Peyer's patch (tissue), 4 donors: ENCODE results near the gene CEP128. TPM values are rescaled to one million over a fixed set of nuclear protein-coding genes. Genes with fewer than 3 reads are reported as not detected.

Experiments used
- DNase-seq, 3 donors: peaks; one replicate each; pipeline ENCODE4 v3.0.0-alpha.2; 2017 to 2019
- H3K27ac ChIP-seq, 4 donors: fragments of 200-600 bp; sonication (generic); one replicate each; pipeline ENCODE4 v1.5.1; 2016 to 2019
- H3K27me3 ChIP-seq, 2 donors: fragments of 200-600 bp; sonication (generic); one replicate each; pipeline ENCODE4 v1.5.1; 2019
- H3K36me3 ChIP-seq, 3 donors: fragments of 200-600 bp; sonication (generic); one replicate each; pipeline ENCODE4 v1.5.1; 2016 to 2019
- H3K4me1 ChIP-seq, 4 donors: fragments of 200-600 bp; sonication (generic); one replicate each; pipeline ENCODE4 v1.5.1; 2016 to 2019
- H3K4me3 ChIP-seq, 4 donors: fragments of 200-600 bp; sonication (generic); 1 replicate in 3 of 4; 2 replicates in 1 of 4; pipeline ENCODE4 v1.5.1; 2016 to 2019; ENCODE audit warnings: mild to moderate bottlenecking in 1 of 4
- H3K9me3 ChIP-seq, 4 donors: fragments of 200-600 bp; sonication (generic); one replicate each; pipeline ENCODE4 v1.5.1; 2016 to 2019; ENCODE audit warnings: mild to moderate bottlenecking in 1 of 4
- CTCF ChIP-seq, 6 experiments: fragments of 450-650 bp in 4 of 6; fragments of 200-600 bp in 2 of 6; sonication (generic) in 1 of 6; IDR thresholded peaks; one replicate each; pipeline ENCODE4 v1.5.1; 2017 to 2019; ENCODE audit warnings: antibody characterized with exemption in 6 of 6, mild to moderate bottlenecking in 3 of 6, moderate library complexity in 1 of 6
- POLR2A ChIP-seq, 2 donors: fragments of 450-650 bp; IDR thresholded peaks; one replicate each; pipeline ENCODE4 v1.5.1; 2017; ENCODE audit warnings: antibody characterized with exemption in 2 of 2, mild to moderate bottlenecking in 2 of 2, moderate library complexity in 2 of 2
- total RNA-seq, 4 donors: library from RNA; depleted of rRNA; stranded (reverse); fragments of >200 nt; gene quantifications; one replicate each; pipeline ENCODE4 v1.1.0, GENCODE V29; 2016

The CEP128 gene
- total RNA-seq, 4 donors from 2014 or later = 5.9 to 51.2 (median 6.7) TPM

DNA sequence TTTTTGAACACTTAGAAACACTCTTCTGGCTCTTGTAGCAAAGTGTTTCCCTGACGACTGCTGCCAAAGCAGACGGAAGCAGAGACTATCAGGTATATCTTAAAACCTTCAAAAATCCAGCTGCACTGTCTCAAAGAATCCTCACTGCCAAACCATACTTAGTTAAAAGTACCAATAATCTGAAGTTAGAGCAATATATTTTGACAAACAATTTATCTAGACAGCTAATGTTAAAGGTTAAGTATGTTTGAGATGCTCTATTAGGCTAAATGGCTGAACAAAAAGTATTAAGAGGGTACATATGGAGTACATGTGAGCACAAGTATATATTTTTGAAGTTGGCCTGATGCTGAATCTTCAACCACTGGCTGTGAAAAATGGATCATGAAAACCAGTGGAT lies 398.3 kb downstream of the CEP128 start:
- DNase-seq = no peak
- H3K4me3 ChIP-seq = no peak overlapping the region
- H3K27me3 ChIP-seq = no peaks in the 10 kb centered on the region
- H3K4me1 ChIP-seq = no peaks in the 10 kb centered on the region
- TF ChIP-seq POLR2A (IDR thresholded peaks at IDR 0.05) = no peak
- no peak for TF ChIP-seq CTCF (IDR thresholded peaks at IDR 0.05)
- H3K36me3 ChIP-seq = no peaks in the 10 kb centered on the region
- no peaks in the 10 kb centered on the region for H3K9me3 ChIP-seq
- no peak overlapping the region for H3K27ac ChIP-seq

GRCh38 chr14:80538633-80539375 lies 402.7 kb downstream of the CEP128 start:
- TF ChIP-seq CTCF (IDR thresholded peaks at IDR 0.05) = no peak
- TF ChIP-seq POLR2A (IDR thresholded peaks at IDR 0.05) = no peak
- H3K27ac ChIP-seq = no peak overlapping the region
- no peaks in the 10 kb centered on the region for H3K36me3 ChIP-seq
- no peaks in the 10 kb centered on the region for H3K27me3 ChIP-seq
- H3K4me1 ChIP-seq = no peaks in the 10 kb centered on the region
- DNase-seq = no peak
- no peak overlapping the region for H3K4me3 ChIP-seq
- H3K9me3 ChIP-seq = no peaks in the 10 kb centered on the region

DNA sequence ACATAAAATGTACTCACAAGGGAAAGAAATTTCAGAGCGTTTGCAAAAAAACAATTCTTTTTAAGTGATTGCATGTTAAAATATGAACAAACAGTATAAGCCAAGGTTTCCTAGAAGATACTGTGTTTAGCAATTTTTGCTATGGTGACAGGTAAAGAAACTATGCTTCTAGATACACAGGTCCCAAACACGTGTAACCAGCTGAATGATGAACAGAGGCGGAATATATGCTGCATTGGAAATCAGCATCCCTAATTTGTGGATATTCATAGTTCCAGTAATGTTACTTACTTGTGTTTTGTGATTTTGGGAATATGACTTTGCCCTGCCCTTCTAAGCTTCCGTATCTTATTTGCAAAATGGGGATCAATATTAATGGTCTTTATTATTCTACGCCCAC lies 403.9 kb downstream of the CEP128 start:
- no peak for TF ChIP-seq CTCF (IDR thresholded peaks at IDR 0.05)
- TF ChIP-seq POLR2A (IDR thresholded peaks at IDR 0.05) = no peak

GRCh38 chr14:80536456-80536855 lies 405.1 kb downstream of the CEP128 start:
- no peak for TF ChIP-seq CTCF (IDR thresholded peaks at IDR 0.05)
- no peak for TF ChIP-seq POLR2A (IDR thresholded peaks at IDR 0.05)
- H3K9me3 ChIP-seq = no peaks in the 10 kb centered on the region
- no peaks in the 10 kb centered on the region for H3K4me1 ChIP-seq
- H3K4me3 ChIP-seq = no peak overlapping the region
- no peaks in the 10 kb centered on the region for H3K27me3 ChIP-seq
- no peaks in the 10 kb centered on the region for H3K36me3 ChIP-seq
- H3K27ac ChIP-seq = no peak overlapping the region
- no peak for DNase-seq

More for the DNA sequence above, 403.9 kb downstream of the CEP128 start:
- no peaks in the 10 kb centered on the region for H3K9me3 ChIP-seq
- no peak overlapping the region for H3K27ac ChIP-seq
- H3K27me3 ChIP-seq = no peaks in the 10 kb centered on the region
- no peaks in the 10 kb centered on the region for H3K4me1 ChIP-seq
- no peak overlapping the region for H3K4me3 ChIP-seq
- DNase-seq = no peak
- H3K36me3 ChIP-seq = no peaks in the 10 kb centered on the region

GRCh38 chr14:80535171-80535570 lies 406.4 kb downstream of the CEP128 start:
- H3K4me3 ChIP-seq = no peak overlapping the region
- no peaks in the 10 kb centered on the region for H3K27me3 ChIP-seq
- TF ChIP-seq CTCF (IDR thresholded peaks at IDR 0.05) = no peak
- TF ChIP-seq POLR2A (IDR thresholded peaks at IDR 0.05) = no peak
- no peak for DNase-seq
- H3K9me3 ChIP-seq = no peaks in the 10 kb centered on the region
- H3K27ac ChIP-seq = no peak overlapping the region
- no peaks in the 10 kb centered on the region for H3K4me1 ChIP-seq
- H3K36me3 ChIP-seq = no peaks in the 10 kb centered on the region
